ENCODE measurements around the gene HIVEP2. TPM values are rescaled to one million over a fixed set of nuclear protein-coding genes. Genes with fewer than 3 reads are reported as not detected.

The HIVEP2 gene
- total and polyA plus RNA-seq, 2 donors (not counting 1 experiment from before 2014, with no cell fraction given): 5.8 to 31.9 TPM

- H3K9me3 ChIP-seq (ENCODE audit: control extremely low read depth in 1 of 3, control insufficient read depth in 2 of 3, insufficient read depth in 1 of 3, low read length in 2 of 3): no peaks in the 10 kb centered on the region
- no peak overlapping the region for H3K27ac Mint-ChIP-seq
- H4K20me1 ChIP-seq (ENCODE audit: control insufficient read depth, insufficient read depth, low read length, poor library complexity, severe bottlenecking): peaks cover 14% of the 10 kb centered on the region
- H3K9me3 Mint-ChIP-seq (ENCODE audit: insufficient read depth): no peaks in the 10 kb centered on the region
- H3K9ac ChIP-seq (ENCODE audit: low read length): no peak overlapping the region
- ChIA-PET POLR2A (no interaction called here), CTCF (interaction anchor here (1.9 kb wide), 1 partner anchor 193 kb away, joined by 7 read pairs; no protein-coding TSS in a partner anchor)
- TF ChIP-seq, protein P1, sequence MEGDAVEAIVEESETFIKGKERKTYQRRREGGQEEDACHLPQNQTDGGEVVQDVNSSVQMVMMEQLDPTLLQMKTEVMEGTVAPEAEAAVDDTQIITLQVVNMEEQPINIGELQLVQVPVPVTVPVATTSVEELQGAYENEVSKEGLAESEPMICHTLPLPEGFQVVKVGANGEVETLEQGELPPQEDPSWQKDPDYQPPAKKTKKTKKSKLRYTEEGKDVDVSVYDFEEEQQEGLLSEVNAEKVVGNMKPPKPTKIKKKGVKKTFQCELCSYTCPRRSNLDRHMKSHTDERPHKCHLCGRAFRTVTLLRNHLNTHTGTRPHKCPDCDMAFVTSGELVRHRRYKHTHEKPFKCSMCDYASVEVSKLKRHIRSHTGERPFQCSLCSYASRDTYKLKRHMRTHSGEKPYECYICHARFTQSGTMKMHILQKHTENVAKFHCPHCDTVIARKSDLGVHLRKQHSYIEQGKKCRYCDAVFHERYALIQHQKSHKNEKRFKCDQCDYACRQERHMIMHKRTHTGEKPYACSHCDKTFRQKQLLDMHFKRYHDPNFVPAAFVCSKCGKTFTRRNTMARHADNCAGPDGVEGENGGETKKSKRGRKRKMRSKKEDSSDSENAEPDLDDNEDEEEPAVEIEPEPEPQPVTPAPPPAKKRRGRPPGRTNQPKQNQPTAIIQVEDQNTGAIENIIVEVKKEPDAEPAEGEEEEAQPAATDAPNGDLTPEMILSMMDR (IDR thresholded peaks at IDR 0.05): no peak
- TF ChIP-seq EZH2 (IDR thresholded peaks at IDR 0.05; ENCODE audit: borderline replicate concordance, insufficient read depth, low read depth, low read length, poor library complexity, severe bottlenecking): no peak
- intact Hi-C loops (cut with micrococcal nuclease): loop anchor here (5.0 kb wide), 1 partner anchor 193 kb away; no protein-coding TSS in a partner anchor
- no peak overlapping the region for H3K4me2 ChIP-seq (replicated peaks; ENCODE audit: low read depth, low read length, poor library complexity, severe bottlenecking)
- no peaks in the 10 kb centered on the region for H3K27me3 Mint-ChIP-seq
- H3K4me1 Mint-ChIP-seq: peaks cover 65% of the 10 kb centered on the region
- no peak overlapping the region for H3K27ac ChIP-seq (ENCODE audit: low read length in 2 of 2)
- H3K4me1 ChIP-seq (ENCODE audit: control insufficient read depth in 2 of 2, insufficient read depth in 2 of 2, low read length in 2 of 2): peaks cover 23 to 37% of the 10 kb centered on the region in 2 donors
- no peaks in the 10 kb centered on the region for H3K27me3 ChIP-seq (replicated peaks in 1 of 4; ENCODE audit: control extremely low read depth in 1 of 4, control insufficient read depth in 3 of 4, insufficient read depth in 4 of 4, low read length in 3 of 4)
- no peaks in the 10 kb centered on the region for H3K36me3 ChIP-seq (replicated peaks in 1 of 2; ENCODE audit: control extremely low read depth in 1 of 2, control insufficient read depth in 1 of 2, extremely low read depth in 1 of 2, insufficient read depth in 2 of 2, low read length in 1 of 2)
- ATAC-seq (ENCODE audit: low read depth) (no peak), DNase-seq (no peak)
- H3K4me3 ChIP-seq (ENCODE audit: control extremely low read depth in 1 of 5, extremely low read depth in 1 of 5, insufficient read depth in 1 of 5, low read depth in 2 of 5, low read length in 4 of 5): no peak overlapping the region
- no peak overlapping the region for H3K4me3 Mint-ChIP-seq
- no CpG with 5 or more reads among the region's 3 CpGs for WGBS (ENCODE audit: insufficient coverage)
- peaks cover 95% of the 10 kb centered on the region for H3K79me2 ChIP-seq (ENCODE audit: control insufficient read depth, insufficient read depth, low read length)
- H2AFZ ChIP-seq (ENCODE audit: insufficient read depth, low read depth, low read length, poor library complexity, severe bottlenecking): no peak overlapping the region
Observed at GRCh38 chr6:142940487-142940886, 4.5 kb downstream of the HIVEP2 start.

- peaks cover 99% of the 10 kb centered on the region for H3K79me2 ChIP-seq (ENCODE audit: control insufficient read depth, insufficient read depth, low read length)
- no peaks in the 10 kb centered on the region for H3K9me3 ChIP-seq (ENCODE audit: control extremely low read depth in 1 of 3, control insufficient read depth in 2 of 3, insufficient read depth in 1 of 3, low read length in 2 of 3)
- 60% methylated on average over 1 of the region's 5 CpGs for WGBS (ENCODE audit: insufficient coverage)
- TF ChIP-seq EZH2 (IDR thresholded peaks at IDR 0.05; ENCODE audit: borderline replicate concordance, insufficient read depth, low read depth, low read length, poor library complexity, severe bottlenecking): no peak
- TF ChIP-seq, protein P1 (IDR thresholded peaks at IDR 0.05): no peak
- no peak overlapping the region for H3K9ac ChIP-seq (ENCODE audit: low read length)
- intact Hi-C loops (cut with micrococcal nuclease): no loop called here
- H2AFZ ChIP-seq (ENCODE audit: insufficient read depth, low read depth, low read length, poor library complexity, severe bottlenecking): no peak overlapping the region
- Mint-ChIP-seq H3K27ac (no peak overlapping the region), H3K4me1 (peaks cover 75% of the 10 kb centered on the region), H3K4me3 (no peak overlapping the region), H3K9me3 (ENCODE audit: insufficient read depth) (no peaks in the 10 kb centered on the region), H3K27me3 (no peaks in the 10 kb centered on the region)
- H3K4me1 ChIP-seq (ENCODE audit: control insufficient read depth in 2 of 2, insufficient read depth in 2 of 2, low read length in 2 of 2): peaks cover 32 to 50% of the 10 kb centered on the region in 2 donors
- no peak overlapping the region for H3K27ac ChIP-seq (ENCODE audit: low read length in 2 of 2)
- no peaks in the 10 kb centered on the region for H3K36me3 ChIP-seq (replicated peaks in 1 of 2; ENCODE audit: control extremely low read depth in 1 of 2, control insufficient read depth in 1 of 2, extremely low read depth in 1 of 2, insufficient read depth in 2 of 2, low read length in 1 of 2)
- H3K4me3 ChIP-seq (ENCODE audit: control extremely low read depth in 1 of 5, extremely low read depth in 1 of 5, insufficient read depth in 1 of 5, low read depth in 2 of 5, low read length in 4 of 5): no peak overlapping the region
- no peak overlapping the region for H3K4me2 ChIP-seq (replicated peaks; ENCODE audit: low read depth, low read length, poor library complexity, severe bottlenecking)
- H3K27me3 ChIP-seq (replicated peaks in 1 of 4; ENCODE audit: control extremely low read depth in 1 of 4, control insufficient read depth in 3 of 4, insufficient read depth in 4 of 4, low read length in 3 of 4): no peaks in the 10 kb centered on the region
- CTCF ChIA-PET: interaction anchor here (0.6 to 1.0 kb wide), 2 partner anchors 12 to 237 kb away, joined by 3 to 4 read pairs; no protein-coding TSS in a partner anchor
- no peak for DNase-seq
- POLR2A ChIA-PET: no interaction called here
- no peak for ATAC-seq (ENCODE audit: low read depth)
- peaks cover 14% of the 10 kb centered on the region for H4K20me1 ChIP-seq (ENCODE audit: control insufficient read depth, insufficient read depth, low read length, poor library complexity, severe bottlenecking)
Observed at GRCh38 chr6:142938510-142938909, 6.5 kb downstream of the HIVEP2 start.
